K562 (cell line): Measurements from ENCODE around the gene APBB2. TPM values are rescaled to one million over a fixed set of nuclear protein-coding genes. Genes with fewer than 3 reads are reported as not detected.

ENCODE experiments used
- ATAC-seq: fragments of 200-7000 bp; cut with Tn5 transposase; 3 replicates; pipeline ENCODE4 v1.9.1; 2020; ENCODE audit warnings: moderate library complexity
- BruUV-seq: library from RNA; stranded (reverse); fragments of 400-500 nt; replicated peaks from 2 replicates; lab custom pipeline; 2021; lab: Mats Ljungman, UMichigan
- CTCF ChIA-PET: fragments of 300-600 bp; formaldehyde crosslinking; extraction: SDS; loops from one replicate; lab custom pipeline; 2021; ENCODE audit warnings: low intra/inter-chr PET ratio; lab: Yijun Ruan, JAX
- POLR2A ChIA-PET: fragments of 300-600, 350-650 bp; sonication (Branson Sonifier 250); formaldehyde crosslinking; extraction: SDS; loops from one replicate; lab custom pipeline; 2021; ENCODE audit warnings: antibody characterized with exemption, inconsistent platforms; lab: Yijun Ruan, JAX
- DNase-seq, 4 experiments: peaks; one replicate each; pipeline versions ENCODE4 v3.0.0 to v3.0.0-alpha.2; 2011 to 2018; ENCODE audit warnings: low spot score in 3 of 4, mixed read lengths in 3 of 4; ENCODE audit errors: extremely low read depth in 1 of 4
- FAIRE-seq: peaks from 2 replicates; lab custom pipeline; 2011; peaks lifted over from hg19 to GRCh38; lab: Jason Lieb, UNC
- H2AFZ ChIP-seq: 2 replicates; pipeline ENCODE4 v1.6.0; 2011; ENCODE audit warnings: low read depth, low read length, control low read depth, inconsistent platforms
- H3K27ac ChIP-seq: fragments of 200-600 bp; 3 replicates; pipeline ENCODE4 v1.8.0; 2011; ENCODE audit warnings: low read depth, mild to moderate bottlenecking, control low read depth, inconsistent platforms, low read length, moderate library complexity, mixed read lengths; ENCODE audit errors: extremely low read depth
- H3K27me3 ChIP-seq, 2 experiments: fragments of 300-600 bp in 1 of 2; 2 replicates in 1 of 2; 3 replicates in 1 of 2; pipeline versions ENCODE4 v1.6.0 to v1.8.0; 2011; ENCODE audit warnings: inconsistent platforms in 2 of 2, low read length in 2 of 2, mild to moderate bottlenecking in 1 of 2, mixed read lengths in 1 of 2, moderate library complexity in 1 of 2; ENCODE audit not compliant: control insufficient read depth in 2 of 2, insufficient read depth in 2 of 2
- H3K36me3 ChIP-seq: fragments of 300-600 bp; 3 replicates; pipeline ENCODE4 v1.8.0; 2011; ENCODE audit warnings: mild to moderate bottlenecking, low read length, inconsistent platforms; ENCODE audit not compliant: control insufficient read depth, insufficient read depth
- H3K4me1 ChIP-seq, 2 experiments: fragments of 200-600 bp in 1 of 2; replicated peaks in 1 of 2; 2 replicates in 1 of 2; 3 replicates in 1 of 2; pipeline versions ENCODE4 v1.5.1 to v1.8.0; 2011; ENCODE audit warnings: inconsistent platforms in 2 of 2, low read length in 2 of 2, mild to moderate bottlenecking in 1 of 2, mixed read lengths in 1 of 2, moderate library complexity in 1 of 2; ENCODE audit not compliant: control insufficient read depth in 2 of 2, insufficient read depth in 2 of 2
- H3K4me2 ChIP-seq: 2 replicates; pipeline ENCODE4 v1.6.1; 2011; ENCODE audit warnings: low read length, control low read depth, inconsistent platforms, mixed read lengths; ENCODE audit not compliant: insufficient read depth
- H3K4me3 ChIP-seq: fragments of 200-600 bp; sonication (generic), shearing (Covaris generic); 2 replicates; pipeline ENCODE4 v1.5.1; 2016; ENCODE audit warnings: control low read depth, inconsistent platforms
- H3K79me2 ChIP-seq: fragments of 200-600 bp; 3 replicates; pipeline ENCODE4 v1.8.0; 2011; ENCODE audit warnings: low read length, inconsistent platforms; ENCODE audit not compliant: control insufficient read depth, insufficient read depth
- H3K9ac ChIP-seq, 2 experiments: 2 replicates each; pipeline versions ENCODE4 v1.6.0 to v1.6.1; 2011; ENCODE audit warnings: low read depth in 2 of 2, low read length in 2 of 2, control low read depth in 1 of 2, inconsistent platforms in 1 of 2, mild to moderate bottlenecking in 1 of 2, mixed read lengths in 1 of 2; ENCODE audit not compliant: insufficient read depth in 1 of 2
- H3K9me1 ChIP-seq: one replicate; pipeline ENCODE4 v1.6.0; 2011; ENCODE audit warnings: inconsistent platforms, mild to moderate bottlenecking, low read length, moderate library complexity; ENCODE audit not compliant: control insufficient read depth, insufficient read depth
- H3K9me3 ChIP-seq: replicated peaks from 2 replicates; pipeline ENCODE4 v1.5.1; 2011; ENCODE audit warnings: low read depth, low read length, inconsistent platforms; ENCODE audit not compliant: control insufficient read depth, insufficient read depth
- H4K20me1 ChIP-seq: replicated peaks from 2 replicates; pipeline ENCODE4 v1.6.1; 2011; ENCODE audit warnings: low read length, inconsistent platforms, mixed read lengths; ENCODE audit not compliant: control insufficient read depth, insufficient read depth
- HNRNPL ChIP-seq: fragments of 200-400 bp; formaldehyde crosslinking; IDR thresholded peaks from 2 replicates; pipeline ENCODE4 v1.6.1; 2017; ENCODE audit warnings: low read depth, mild to moderate bottlenecking, low read length
- MGA ChIP-seq: fragments of 450-650 bp; IDR thresholded peaks from 2 replicates; pipeline ENCODE4 v1.6.1; 2016; ENCODE audit warnings: mild to moderate bottlenecking, moderate library complexity
- SAFB ChIP-seq: fragments of 200-400 bp; formaldehyde crosslinking; IDR thresholded peaks from 2 replicates; pipeline ENCODE4 v1.6.1; 2017; ENCODE audit warnings: low read depth, low read length, borderline replicate concordance
- SREBF1 ChIP-seq: fragments of 150-350 bp; IDR thresholded peaks from 2 replicates; pipeline ENCODE4 v1.6.1; 2014; ENCODE audit warnings: antibody characterized with exemption, low read depth, low read length, borderline replicate concordance
- ZNF121 ChIP-seq: sonication (generic); formaldehyde crosslinking; conservative IDR thresholded peaks from 2 replicates; pipeline ENCODE4 v1.8.0; 2022; ENCODE audit warnings: missing genetic modification reagents
- ZNF512 ChIP-seq: IDR thresholded peaks from 2 replicates; pipeline ENCODE4 v1.6.1; 2016; ENCODE audit warnings: missing genetic modification characterization, missing compliant biosample characterization
- WGBS: fragments of 100-300 bp; shearing (Covaris generic); methylation state at CpG from one replicate; pipeline ENCODE4 v1.1.6; 2016; ENCODE audit warnings: low coverage, mixed read lengths; ENCODE audit not compliant: insufficient coverage; ENCODE audit errors: missing lambda C conversion rate; 5-methylcytosine and 5-hydroxymethylcytosine counted together
- in situ Hi-C: fragments of 300-500 bp; cut with MboI; formaldehyde crosslinking; loops from 4 replicates; pipeline ENCODE4 v1.15.0; 2018; ENCODE audit warnings: inconsistent platforms, mixed read lengths
- intact Hi-C: fragments of 100-400 bp; cut with micrococcal nuclease; formaldehyde crosslinking; loops from 2 replicates; pipeline ENCODE4 v1.14.2; 2022
- polyA plus RNA-seq, 8 experiments: library from polyadenylated mRNA; depleted of rRNA in 4 of 8; stranded (reverse) in 5 of 8; unstranded in 3 of 8; fragments of >200 nt; fragmentation: Nextera tagmentation in 2 of 8; fragmentation: Illumina TruSeq in 1 of 8; extraction: Ambion mirVana in 2 of 8; extraction: Trizol in 1 of 8; gene quantifications; 2 replicates each; pipeline versions ENCODE4 v1.2.1 to v1.2.3, GENCODE V29; 2011 to 2014; ENCODE audit warnings: inconsistent platforms in 1 of 8, missing spikeins in 1 of 8
- total RNA-seq, 7 experiments: library from RNA; depleted of rRNA in 6 of 7; stranded (reverse); fragments of >200 nt in 6 of 7; fragmentation: Illumina TruSeq in 2 of 7; extraction: Trizol in 2 of 7; gene quantifications; 2 replicates each; pipeline versions ENCODE4 v1.2.1 to v1.2.3, GENCODE V29; 2011 to 2021; ENCODE audit warnings: low replicate concordance in 1 of 7

Gene APBB2
- total and polyA plus RNA-seq, 9 of the 15 experiments (the other 6 are each of a cell fraction or from before 2014, with no cell fraction given) = 0.08 to 2.1 (median 1.4) TPM

GRCh38 chr4:40865696-40866095 is 348.6 kb downstream of the APBB2 start (continued):
- TF ChIP-seq ZNF512 (tag) = no peak
- no peak for TF ChIP-seq SREBF1

- no peaks in the 10 kb centered on the region for H3K79me2 ChIP-seq
- 0% methylated on average over 3 of the region's 4 CpGs for WGBS
- H2AFZ ChIP-seq = no peak overlapping the region
- H3K9me3 ChIP-seq = no peaks in the 10 kb centered on the region
- ChIA-PET CTCF (no interaction called here), POLR2A (no interaction called here)
- H3K9ac ChIP-seq = no peak overlapping the region
- no peaks in the 10 kb centered on the region for H4K20me1 ChIP-seq
- DNase-seq (no peak), ATAC-seq (no peak), FAIRE-seq (no peak)
- no peak overlapping the region for H3K4me2 ChIP-seq
- BruUV-seq = no TSS peak
- H3K27me3 ChIP-seq = peaks cover 9 to 11% of the 10 kb centered on the region in 2 experiments; a peak in 4 of 5 replicates
- no peak overlapping the region for H3K27ac ChIP-seq
- no peaks in the 10 kb centered on the region for H3K36me3 ChIP-seq
- intact Hi-C loops = no loop called here
- H3K9me1 ChIP-seq = no peaks in the 10 kb centered on the region
- in situ Hi-C loops = no loop called here
- no peak overlapping the region for H3K4me3 ChIP-seq
- no peaks in the 10 kb centered on the region for H3K4me1 ChIP-seq
- TF ChIP-seq HNRNPL (no peak), SAFB (no peak), MGA (no peak), ZNF121 (no peak)
Measured at GRCh38 chr4:40864531-40864930, 349.8 kb downstream of the APBB2 start.
